H9 (cell line): Measurements from ENCODE around the gene ANTKMT. TPM values are rescaled to one million over a fixed set of nuclear protein-coding genes. Genes with fewer than 3 reads are reported as not detected.

Experiments
- DNase-seq: peaks from one replicate; pipeline ENCODE4 v3.0.0-alpha.2; 2017
- H2AFZ ChIP-seq: one replicate; pipeline ENCODE4 v1.6.1; 2013; ENCODE audit warnings: mild to moderate bottlenecking, low read length, control low read depth, moderate library complexity
- H2AK5ac ChIP-seq: 2 replicates; pipeline ENCODE4 v1.6.1; 2013; ENCODE audit warnings: low read length, control low read depth, mixed read lengths; ENCODE audit not compliant: insufficient read length
- H2BK120ac ChIP-seq: one replicate; pipeline ENCODE4 v1.6.1; 2013; ENCODE audit warnings: low read depth, mild to moderate bottlenecking, low read length, control low read depth, inconsistent platforms; ENCODE audit not compliant: poor library complexity, severe bottlenecking
- H2BK12ac ChIP-seq: 2 replicates; pipeline ENCODE4 v1.6.1; 2013; ENCODE audit warnings: low read length, control low read depth, mixed read lengths, low read depth; ENCODE audit not compliant: insufficient read length
- H2BK15ac ChIP-seq: 2 replicates; pipeline ENCODE4 v1.6.1; 2013; ENCODE audit warnings: low read depth, low read length, control low read depth
- H2BK20ac ChIP-seq: one replicate; pipeline ENCODE4 v1.6.1; 2013; ENCODE audit warnings: low read depth, mild to moderate bottlenecking, low read length, control low read depth, inconsistent platforms; ENCODE audit not compliant: poor library complexity, severe bottlenecking
- H2BK5ac ChIP-seq: 2 replicates; pipeline ENCODE4 v1.6.1; 2013; ENCODE audit warnings: low read length, control low read depth, mixed read lengths; ENCODE audit not compliant: insufficient read length
- H3K14ac ChIP-seq: 2 replicates; pipeline ENCODE4 v1.6.1; 2013; ENCODE audit warnings: low read length, control low read depth; ENCODE audit not compliant: insufficient read depth
- H3K18ac ChIP-seq: 2 replicates; pipeline ENCODE4 v1.6.1; 2013; ENCODE audit warnings: low read depth, mild to moderate bottlenecking, mixed read lengths, low read length, control low read depth; ENCODE audit not compliant: insufficient read length
- H3K23ac ChIP-seq: 2 replicates; pipeline ENCODE4 v1.6.1; 2013; ENCODE audit warnings: low read length, control low read depth, mixed read lengths, low read depth; ENCODE audit not compliant: insufficient read length
- H3K23me2 ChIP-seq: 2 replicates; pipeline ENCODE4 v1.6.1; 2013; ENCODE audit warnings: low read depth, mild to moderate bottlenecking, mixed read lengths, low read length, control low read depth; ENCODE audit not compliant: insufficient read length, poor library complexity, severe bottlenecking
- H3K27ac ChIP-seq: 2 replicates; pipeline ENCODE4 v1.5.1; 2013; ENCODE audit warnings: low read length, control low read depth, mixed read lengths, low read depth; ENCODE audit not compliant: insufficient read length
- H3K27me3 ChIP-seq: 2 replicates; pipeline ENCODE4 v1.6.1; 2013; ENCODE audit warnings: low read length, control low read depth, inconsistent platforms; ENCODE audit not compliant: insufficient read depth
- H3K4ac ChIP-seq: 2 replicates; pipeline ENCODE4 v1.6.1; 2013; ENCODE audit warnings: low read depth, mild to moderate bottlenecking, control low read depth, inconsistent platforms, low read length, moderate library complexity
- H3K4me1 ChIP-seq: 2 replicates; pipeline ENCODE4 v1.6.1; 2013; ENCODE audit warnings: low read length, control low read depth, inconsistent platforms; ENCODE audit not compliant: insufficient read depth
- H3K4me2 ChIP-seq: 2 replicates; pipeline ENCODE4 v1.6.1; 2013; ENCODE audit warnings: low read length, control low read depth, mixed read lengths; ENCODE audit not compliant: insufficient read length, insufficient read depth
- H3K56ac ChIP-seq: 2 replicates; pipeline ENCODE4 v1.6.1; 2013; ENCODE audit warnings: low read depth, mild to moderate bottlenecking, mixed read lengths, low read length, control low read depth; ENCODE audit not compliant: insufficient read length
- H3K79me1 ChIP-seq: 2 replicates; pipeline ENCODE4 v1.6.1; 2013; ENCODE audit warnings: low read depth, mild to moderate bottlenecking, moderate library complexity, low read length, control low read depth, inconsistent platforms; ENCODE audit not compliant: insufficient read depth, poor library complexity, severe bottlenecking
- H3K79me2 ChIP-seq: 2 replicates; pipeline ENCODE4 v1.6.1; 2013; ENCODE audit warnings: low read length, control low read depth, inconsistent platforms; ENCODE audit not compliant: insufficient read depth
- H3K9ac ChIP-seq: 2 replicates; pipeline ENCODE4 v1.6.1; 2013; ENCODE audit warnings: low read length, control low read depth, mixed read lengths; ENCODE audit not compliant: insufficient read length; ENCODE audit errors: extremely low read depth
- H3K9me3 ChIP-seq: one replicate; pipeline ENCODE4 v1.6.1; 2013; ENCODE audit warnings: low read depth, low read length, inconsistent platforms; ENCODE audit not compliant: control insufficient read depth
- H3T11ph ChIP-seq: one replicate; pipeline ENCODE4 v1.6.1; 2013; ENCODE audit warnings: mild to moderate bottlenecking, low read length, control low read depth, inconsistent platforms
- H4K20me1 ChIP-seq: one replicate; pipeline ENCODE4 v1.6.1; 2013; ENCODE audit not compliant: control insufficient read depth, insufficient read length, insufficient read depth
- H4K5ac ChIP-seq: 2 replicates; pipeline ENCODE4 v1.6.1; 2013; ENCODE audit warnings: low read depth, mild to moderate bottlenecking, mixed read lengths, low read length, control low read depth; ENCODE audit not compliant: insufficient read length
- H4K8ac ChIP-seq: replicated peaks from 2 replicates; pipeline ENCODE4 v1.6.1; 2013; ENCODE audit warnings: low read length, control low read depth, mixed read lengths, low read depth; ENCODE audit not compliant: insufficient read length
- H4K91ac ChIP-seq: 2 replicates; pipeline ENCODE4 v1.6.1; 2013; ENCODE audit warnings: low read depth, mild to moderate bottlenecking, moderate library complexity, mixed read lengths, low read length, control low read depth; ENCODE audit not compliant: insufficient read length
- H3K27ac Mint-ChIP-seq, 3 experiments: 2 replicates in 2 of 3; 3 replicates in 1 of 3; pipeline ENCODE4 v1.8.0; 2020 to 2021; ENCODE audit warnings: mixed read lengths in 3 of 3, mild to moderate bottlenecking in 1 of 3, moderate library complexity in 1 of 3
- H3K27me3 Mint-ChIP-seq: 2 replicates; pipeline ENCODE4 v1.8.0; 2021; ENCODE audit warnings: low read depth, mild to moderate bottlenecking, moderate library complexity, mixed read lengths
- H3K36me3 Mint-ChIP-seq, 3 experiments: 2 replicates in 2 of 3; 3 replicates in 1 of 3; pipeline ENCODE4 v1.8.0; 2020 to 2021; ENCODE audit warnings: low read depth in 3 of 3, mixed read lengths in 3 of 3; ENCODE audit not compliant: insufficient read depth in 1 of 3
- H3K4me1 Mint-ChIP-seq, 2 experiments: 2 replicates each; pipeline ENCODE4 v1.8.0; 2020; ENCODE audit warnings: mixed read lengths in 2 of 2
- H3K4me3 Mint-ChIP-seq, 2 experiments: 2 replicates in 1 of 2; 3 replicates in 1 of 2; pipeline ENCODE4 v1.8.0; 2020 to 2021; ENCODE audit warnings: mild to moderate bottlenecking in 2 of 2, mixed read lengths in 2 of 2, moderate library complexity in 1 of 2
- H3K9me3 Mint-ChIP-seq, 2 experiments: 2 replicates in 1 of 2; 3 replicates in 1 of 2; pipeline ENCODE4 v1.8.0; 2020; ENCODE audit warnings: mild to moderate bottlenecking in 2 of 2, mixed read lengths in 2 of 2, moderate library complexity in 1 of 2
- WGBS: extraction: QIAGEN DNeasy Blood & Tissue Kit; methylation state at CpG from one replicate; pipeline ENCODE4 v1.1.7; 2013; ENCODE audit warnings: missing lambda C conversion rate, low lambda C conversion rate, mixed read lengths; ENCODE audit not compliant: insufficient read length; ENCODE audit errors: extremely low coverage; 5-methylcytosine and 5-hydroxymethylcytosine counted together
- total RNA-seq: library from RNA; stranded (reverse); gene quantifications from 2 replicates; pipeline ENCODE4 v1.2.1, GENCODE V29; 2021
- TF ChIP-seq, protein P1 (sequence below): fragments of 200-600 bp; sonication (generic); conservative IDR thresholded peaks from 3 replicates; pipeline ENCODE4 v1.8.0; 2021; ENCODE audit warnings: antibody characterized with exemption, mild to moderate bottlenecking

Gene ANTKMT
- total RNA-seq, 1 experiment from 2014 or later: 31.5 TPM

DNA sequence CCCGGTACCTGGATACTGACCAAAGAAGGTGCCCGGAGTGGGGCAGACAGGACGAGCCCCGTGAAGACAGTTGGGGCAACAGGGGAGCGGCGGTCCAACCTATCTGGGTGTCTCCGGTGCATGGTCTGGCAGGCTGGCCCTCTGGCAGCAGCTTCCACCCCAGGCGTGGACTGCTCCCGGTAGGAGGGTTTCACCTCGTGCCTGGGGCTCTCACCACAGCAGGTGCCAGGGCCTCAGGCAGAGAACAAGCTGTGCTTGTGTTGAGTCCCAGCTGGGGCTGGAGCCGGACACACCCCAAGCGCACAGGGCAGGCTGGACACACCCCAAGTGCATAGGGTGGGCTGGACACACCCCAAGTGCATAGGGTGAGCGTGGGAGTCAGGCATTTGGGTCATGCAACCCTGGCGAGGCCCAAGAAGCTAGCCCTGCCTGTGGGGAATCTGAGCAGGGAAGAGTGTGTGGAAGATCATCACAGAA, 13.8 kb upstream of the ANTKMT start:
- Histone ChIP-seq H3T11ph (no peak overlapping the region), H4K91ac (no peak overlapping the region)
- H3K27ac Mint-ChIP-seq: no peak overlapping the region

More for the DNA sequence above, 13.8 kb upstream of the ANTKMT start:
- no peak overlapping the region for H3K27ac ChIP-seq
- no peaks in the 10 kb centered on the region for H3K79me2 ChIP-seq
- no peak overlapping the region for H2BK12ac ChIP-seq
- no peak overlapping the region for H3K56ac ChIP-seq
- H3K27me3 ChIP-seq: peaks cover 39% of the 10 kb centered on the region; the same call in 1 of the 2 replicates
- no peak overlapping the region for H3K9ac ChIP-seq
- no peak overlapping the region for H4K8ac ChIP-seq
- TF ChIP-seq, protein P1, sequence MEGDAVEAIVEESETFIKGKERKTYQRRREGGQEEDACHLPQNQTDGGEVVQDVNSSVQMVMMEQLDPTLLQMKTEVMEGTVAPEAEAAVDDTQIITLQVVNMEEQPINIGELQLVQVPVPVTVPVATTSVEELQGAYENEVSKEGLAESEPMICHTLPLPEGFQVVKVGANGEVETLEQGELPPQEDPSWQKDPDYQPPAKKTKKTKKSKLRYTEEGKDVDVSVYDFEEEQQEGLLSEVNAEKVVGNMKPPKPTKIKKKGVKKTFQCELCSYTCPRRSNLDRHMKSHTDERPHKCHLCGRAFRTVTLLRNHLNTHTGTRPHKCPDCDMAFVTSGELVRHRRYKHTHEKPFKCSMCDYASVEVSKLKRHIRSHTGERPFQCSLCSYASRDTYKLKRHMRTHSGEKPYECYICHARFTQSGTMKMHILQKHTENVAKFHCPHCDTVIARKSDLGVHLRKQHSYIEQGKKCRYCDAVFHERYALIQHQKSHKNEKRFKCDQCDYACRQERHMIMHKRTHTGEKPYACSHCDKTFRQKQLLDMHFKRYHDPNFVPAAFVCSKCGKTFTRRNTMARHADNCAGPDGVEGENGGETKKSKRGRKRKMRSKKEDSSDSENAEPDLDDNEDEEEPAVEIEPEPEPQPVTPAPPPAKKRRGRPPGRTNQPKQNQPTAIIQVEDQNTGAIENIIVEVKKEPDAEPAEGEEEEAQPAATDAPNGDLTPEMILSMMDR: no peak
- H2BK15ac ChIP-seq: no peak overlapping the region
- DNase-seq: no peak
- no peak overlapping the region for H3K4ac ChIP-seq
- H3K27me3 Mint-ChIP-seq: peaks cover 83% of the 10 kb centered on the region
- no peak overlapping the region for H3K18ac ChIP-seq
- no peak overlapping the region for H2AK5ac ChIP-seq
- H3K4me1 Mint-ChIP-seq: peaks cover 0 to 7% of the 10 kb centered on the region in 2 experiments; a peak in 1 of 4 replicates
- WGBS: no CpG with 5 or more reads among the region's 14 CpGs
- no peak overlapping the region for H2AFZ ChIP-seq
- H4K5ac ChIP-seq: no peak overlapping the region
- H3K14ac ChIP-seq: no peak overlapping the region
- peaks cover 0 to 3% (median 0%) of the 10 kb centered on the region in 3 experiments; a peak in 2 of 7 replicates for H3K36me3 Mint-ChIP-seq
- H2BK120ac ChIP-seq: no peak overlapping the region
- no peaks in the 10 kb centered on the region for H3K9me3 ChIP-seq
- H3K79me1 ChIP-seq: no peaks in the 10 kb centered on the region
- no peaks in the 10 kb centered on the region for H3K4me1 ChIP-seq
- no peaks in the 10 kb centered on the region for H4K20me1 ChIP-seq
- no peak overlapping the region for H2BK20ac ChIP-seq
- H3K4me2 ChIP-seq: peak overlapping the region; percentile 49
- H3K4me3 Mint-ChIP-seq: peak overlapping the region in 1 of 2 experiments; percentile 79; a peak in 3 of 5 replicates
- peaks cover 4% of the 10 kb centered on the region for H3K23me2 ChIP-seq
- H3K23ac ChIP-seq: no peak overlapping the region
- no peak overlapping the region for H2BK5ac ChIP-seq
- H3K9me3 Mint-ChIP-seq: peaks cover 0 to 2% of the 10 kb centered on the region in 2 experiments; a peak in 2 of 5 replicates
